NB4 (cell line): ENCODE results near the gene CTNNA3.

Experiments
- CTCF ChIP-seq: IDR thresholded peaks from one replicate; pipeline ENCODE4 v1.5.1; 2012; ENCODE audit warnings: low read depth, low read length
- MYC ChIP-seq: IDR thresholded peaks from 2 replicates; pipeline ENCODE4 v1.6.1; 2011; ENCODE audit warnings: low read depth, low read length
- POLR2A ChIP-seq: IDR thresholded peaks from 2 replicates; pipeline ENCODE4 v1.6.1; 2011; ENCODE audit warnings: mild to moderate bottlenecking; ENCODE audit not compliant: insufficient read length; ENCODE audit errors: extremely low read depth

DNA sequence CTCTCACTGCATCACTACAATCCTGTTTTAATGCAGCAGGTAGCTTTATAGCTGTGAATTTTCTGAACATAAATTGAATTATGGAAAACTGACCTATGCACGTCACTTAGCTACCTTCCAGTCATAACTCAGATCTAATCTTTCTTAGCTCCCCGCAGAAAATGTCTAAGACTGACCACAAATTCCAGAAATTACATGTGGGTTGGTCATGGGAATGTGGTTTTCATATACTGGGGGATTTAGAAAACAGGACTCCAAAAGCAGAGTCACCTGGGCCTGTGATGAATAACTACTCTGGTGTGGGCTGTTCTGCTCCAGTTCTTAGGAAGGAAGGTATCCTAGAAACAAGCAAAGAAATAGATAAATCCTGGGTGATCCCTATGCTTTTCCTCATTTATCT lies 948.5 kb downstream of the CTNNA3 start:
- TF ChIP-seq CTCF (no peak), POLR2A (no peak), MYC (no peak)
